ENCODE results near the gene CYB5B.
A peak's percentile ranks its signal among the peaks of the same experiment; 100 is the strongest.

The CYB5B gene, protein sequence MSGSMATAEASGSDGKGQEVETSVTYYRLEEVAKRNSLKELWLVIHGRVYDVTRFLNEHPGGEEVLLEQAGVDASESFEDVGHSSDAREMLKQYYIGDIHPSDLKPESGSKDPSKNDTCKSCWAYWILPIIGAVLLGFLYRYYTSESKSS

DNA sequence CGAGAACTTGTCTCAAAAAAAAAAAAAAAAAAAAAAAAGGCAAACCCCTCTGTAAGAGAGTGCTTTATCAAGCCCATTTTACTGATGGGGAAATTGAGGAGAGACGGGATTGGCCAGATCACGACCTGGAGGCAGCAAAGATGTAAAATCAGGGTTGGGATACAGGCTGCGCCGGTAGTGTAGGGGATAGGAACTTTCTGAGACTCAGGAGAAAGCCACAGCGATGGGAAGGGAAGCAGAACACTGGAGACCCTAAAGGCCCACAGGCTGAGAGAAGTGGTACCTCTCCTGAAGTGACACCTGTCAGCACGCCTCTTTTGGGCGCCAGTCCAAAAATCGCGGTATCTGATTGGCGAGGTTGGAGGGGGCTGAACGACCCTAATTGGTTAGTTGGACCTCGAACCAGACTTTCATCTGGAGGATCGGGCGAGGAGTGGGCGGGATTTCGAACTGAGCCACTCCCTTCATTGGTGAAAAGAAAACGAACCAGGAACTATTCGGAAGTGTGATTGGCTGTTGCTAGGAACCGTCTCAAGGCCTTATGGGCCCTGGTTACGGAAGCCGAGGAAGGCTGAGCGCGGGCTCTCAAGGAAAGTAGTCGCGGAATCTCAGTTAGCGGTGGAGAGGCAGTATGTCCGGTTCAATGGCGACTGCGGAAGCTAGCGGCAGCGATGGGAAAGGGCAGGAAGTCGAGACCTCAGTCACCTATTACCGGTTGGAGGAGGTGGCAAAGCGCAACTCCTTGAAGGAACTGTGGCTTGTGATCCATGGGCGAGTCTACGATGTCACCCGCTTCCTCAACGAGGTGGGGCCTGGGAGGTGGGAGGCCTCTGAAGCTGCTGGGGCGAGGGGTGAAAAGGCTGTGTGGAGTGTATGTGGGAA is at the start of gene CYB5B:
Gene CYB5B (plus strand): TSS at position 567 of the 882 bp plus-strand sequence. CDS start 65 bp downstream, at position 632.
- DNase-seq (ENCODE audit: low read depth in 2 of 2): peak; percentile 91 to 94

DNA sequence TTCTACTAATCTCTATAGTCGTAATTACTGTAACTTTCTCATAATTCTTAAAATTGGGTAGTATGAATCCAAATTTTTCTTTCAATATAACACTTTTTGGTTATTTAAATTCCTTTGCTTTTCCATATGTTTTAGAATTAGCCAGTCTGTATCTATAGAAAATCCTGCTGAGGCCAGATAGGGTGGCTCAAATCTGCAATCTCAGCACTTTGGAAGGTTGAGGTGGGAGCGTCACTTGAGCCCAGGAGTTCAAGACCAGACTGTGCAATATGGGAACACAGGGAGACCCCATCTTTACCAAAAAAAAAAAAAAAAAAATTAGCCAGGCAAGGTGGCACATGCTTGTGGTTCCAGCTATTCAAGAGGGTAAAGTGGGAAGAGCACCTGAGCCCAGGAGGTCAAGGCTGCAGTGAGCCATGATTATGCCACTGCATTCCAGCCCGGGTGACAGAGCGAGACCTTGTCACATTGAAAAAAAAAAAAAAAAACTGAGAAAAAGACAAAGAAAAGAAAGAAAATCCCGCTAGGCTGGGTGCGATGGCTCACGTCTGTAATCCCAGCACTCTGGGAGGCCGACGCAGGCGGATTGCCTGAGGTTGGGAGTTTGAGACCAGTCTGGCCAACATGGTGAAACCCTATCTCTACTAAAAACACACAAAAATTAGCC is 47.9 kb upstream of the CYB5B start:
- DNase-seq (ENCODE audit: low read depth in 2 of 2): no peak

DNA sequence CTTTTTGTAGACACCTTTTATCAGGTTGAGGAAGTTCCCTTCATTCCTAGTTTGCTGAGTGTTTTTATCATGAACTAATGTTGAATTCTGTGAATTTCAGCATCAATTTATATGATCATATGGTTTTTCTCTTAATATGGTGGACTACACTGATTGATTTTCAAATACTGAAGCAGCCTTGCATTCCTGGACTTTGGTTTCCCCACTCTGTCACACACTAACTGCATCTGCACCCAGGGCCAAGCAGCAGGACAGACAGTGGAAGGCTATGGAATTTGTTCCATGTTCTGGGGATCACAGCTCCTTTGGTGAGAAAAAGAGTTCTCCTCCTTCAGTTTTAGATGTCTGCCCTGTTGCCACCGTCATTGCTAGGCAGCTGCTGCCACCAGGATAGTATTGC is 46.4 kb upstream of the CYB5B start:
- no peak for DNase-seq (ENCODE audit: low read depth in 2 of 2)

DNA sequence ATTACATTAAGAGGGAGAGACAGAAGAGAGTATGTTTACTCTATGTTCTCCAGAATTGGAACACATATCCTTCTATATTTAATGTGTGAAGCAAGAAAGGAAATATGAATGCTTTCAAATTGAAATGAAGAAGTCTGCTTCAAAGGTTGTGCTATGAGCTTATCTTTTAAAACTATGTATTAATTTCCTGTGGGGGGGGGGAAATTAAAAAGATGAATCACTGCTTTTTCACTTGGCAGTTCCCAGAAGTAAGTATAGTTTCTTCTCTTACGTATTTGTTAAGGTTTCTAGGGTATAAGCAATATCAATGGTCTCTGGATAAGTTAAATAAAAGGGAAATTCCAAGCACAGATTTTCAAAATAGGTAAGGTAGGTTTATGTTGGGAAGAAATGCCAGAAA is 45.7 kb upstream of the CYB5B start:
- no peak for DNase-seq (ENCODE audit: low read depth in 2 of 2)

DNA sequence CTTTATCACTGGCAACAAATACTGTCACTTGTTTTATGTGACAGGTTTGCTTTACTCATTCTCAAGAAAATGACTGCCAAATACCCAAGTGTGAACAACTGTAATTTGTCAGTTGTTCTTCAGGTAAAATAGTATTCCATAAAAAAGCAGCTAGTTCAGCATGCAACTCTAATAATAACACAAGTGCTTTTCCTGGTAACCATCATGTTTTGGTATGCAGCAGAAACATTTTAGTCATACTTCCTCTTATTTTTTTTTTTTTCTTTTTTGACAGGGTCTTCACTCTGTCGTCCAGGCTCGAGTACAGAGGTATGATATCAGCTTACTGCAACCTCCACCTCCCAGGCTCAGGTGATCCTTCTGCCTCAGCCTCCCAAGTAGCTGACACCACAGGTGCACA is 43.2 kb upstream of the CYB5B start:
- no peak for DNase-seq (ENCODE audit: low read depth in 2 of 2)

DNA sequence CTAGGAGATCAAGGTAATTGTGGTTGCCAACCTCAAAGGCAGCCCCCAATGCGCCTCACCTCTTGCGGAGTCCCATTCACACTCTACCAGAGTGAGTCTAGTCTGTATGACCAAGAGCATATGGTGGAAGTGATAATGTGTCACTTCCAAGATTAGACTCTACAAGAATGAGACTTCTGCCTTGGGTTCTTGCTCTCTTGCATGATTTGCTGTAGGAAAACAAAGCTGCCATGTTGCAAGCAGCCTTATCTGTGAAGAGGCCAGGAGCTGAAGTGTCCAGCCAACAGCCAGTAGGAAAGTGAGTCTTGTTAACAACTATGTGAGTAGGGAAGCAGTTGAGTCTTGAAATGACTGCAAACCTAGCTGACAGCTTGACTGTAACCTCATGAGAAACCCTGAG is 42.0 kb upstream of the CYB5B start:
- no peak for DNase-seq (ENCODE audit: low read depth in 2 of 2)

DNA sequence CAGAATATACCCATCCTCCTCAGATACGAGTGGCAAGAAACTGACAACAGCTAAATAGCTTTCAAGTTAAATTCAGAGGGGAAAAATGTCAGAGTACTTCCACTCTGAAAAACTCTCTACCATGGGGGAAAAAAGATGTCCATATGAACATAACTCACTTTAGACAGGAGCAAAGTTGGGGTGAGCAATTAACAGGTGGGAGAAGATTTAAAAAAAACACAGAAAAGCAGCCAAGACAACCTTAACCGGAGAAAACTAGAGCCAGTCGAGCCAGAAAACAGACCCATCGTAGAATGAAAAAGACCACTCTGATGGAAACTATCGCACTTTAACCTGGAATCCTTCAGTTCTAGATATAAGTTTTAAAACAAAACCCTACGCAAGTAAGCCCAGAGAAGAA is 39.4 kb upstream of the CYB5B start:
- no peak for DNase-seq (ENCODE audit: low read depth in 2 of 2)

DNA sequence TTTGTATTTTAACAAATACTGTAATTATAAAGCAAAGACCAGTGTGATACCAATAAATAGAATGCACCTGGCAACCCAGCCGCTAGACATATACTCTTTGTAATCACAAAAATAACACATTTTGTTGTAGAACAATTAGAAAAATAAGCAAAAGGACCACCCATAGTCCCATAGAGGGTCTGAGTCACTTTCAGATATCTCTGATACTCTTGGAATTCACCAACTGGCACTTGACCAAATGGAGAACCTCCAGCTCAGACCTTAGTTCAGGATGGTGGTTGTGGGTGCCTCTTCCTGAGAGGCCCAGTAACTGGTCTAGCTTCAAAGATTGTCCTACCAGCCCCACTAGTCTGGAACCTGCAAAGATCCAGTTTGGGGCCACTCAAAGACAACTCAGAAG is 37.8 kb upstream of the CYB5B start:
- DNase-seq (ENCODE audit: low read depth in 2 of 2): no peak

DNA sequence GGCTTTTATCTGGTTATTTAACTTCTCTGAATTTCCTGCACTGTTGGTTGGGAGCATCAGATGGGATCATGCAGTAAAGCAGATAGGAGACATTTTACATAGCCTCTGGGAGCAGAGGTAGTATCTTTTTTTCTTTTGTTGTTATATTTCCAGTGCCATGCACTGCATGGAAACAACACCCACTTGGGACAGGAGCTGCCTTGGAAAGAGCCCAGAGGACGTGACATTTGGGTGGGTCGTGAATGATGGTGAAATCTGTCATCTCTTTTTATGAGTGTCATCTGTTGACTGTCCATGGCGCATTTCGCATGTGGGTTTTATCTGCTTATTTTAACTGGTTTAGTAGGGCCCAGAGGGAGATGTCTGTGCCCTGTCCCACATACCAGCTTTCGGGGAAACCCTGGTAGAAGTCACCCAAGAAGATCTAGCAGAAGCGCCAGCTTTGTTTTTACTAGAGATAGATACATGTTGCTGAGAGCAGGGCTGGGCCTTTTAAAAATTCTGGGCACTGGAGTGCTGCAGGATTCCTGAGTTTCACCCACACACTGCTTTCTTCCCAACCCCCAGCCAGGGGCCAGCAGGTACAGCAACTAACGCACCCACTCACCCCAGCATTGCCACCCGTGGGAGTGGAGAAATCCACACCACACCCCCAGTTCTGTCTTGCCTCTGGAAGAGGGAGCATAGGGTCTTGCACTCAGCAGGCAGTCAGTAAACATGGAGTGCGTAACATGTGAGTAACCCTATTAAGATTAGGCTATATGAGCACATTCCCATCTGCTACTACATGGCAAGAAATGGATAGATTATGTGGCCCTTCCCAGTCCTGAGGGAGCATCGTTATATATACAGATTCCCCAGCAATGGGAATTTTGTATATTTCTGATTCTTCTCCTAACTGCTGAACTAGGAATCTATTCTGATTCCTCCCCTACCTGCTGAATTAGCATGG is 30.2 kb upstream of the CYB5B start:
- DNase-seq (ENCODE audit: low read depth in 2 of 2): no peak

DNA sequence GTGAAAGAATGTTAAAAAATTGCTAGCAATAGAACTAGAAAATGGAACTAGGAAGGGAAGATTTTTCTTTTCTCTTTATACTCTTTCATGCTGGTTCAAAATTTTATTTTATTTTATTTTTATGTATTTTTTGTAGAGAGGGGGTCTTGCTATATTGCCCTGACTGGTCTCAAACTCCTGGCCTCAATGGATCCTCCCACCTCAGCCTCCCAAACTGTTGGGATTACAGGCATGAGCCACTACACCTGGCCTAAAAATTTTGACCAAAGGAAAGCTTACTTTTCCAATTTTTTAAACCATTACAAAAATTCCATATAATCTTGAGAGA is 28.6 kb upstream of the CYB5B start:
- DNase-seq (ENCODE audit: low read depth in 2 of 2): no peak

DNA sequence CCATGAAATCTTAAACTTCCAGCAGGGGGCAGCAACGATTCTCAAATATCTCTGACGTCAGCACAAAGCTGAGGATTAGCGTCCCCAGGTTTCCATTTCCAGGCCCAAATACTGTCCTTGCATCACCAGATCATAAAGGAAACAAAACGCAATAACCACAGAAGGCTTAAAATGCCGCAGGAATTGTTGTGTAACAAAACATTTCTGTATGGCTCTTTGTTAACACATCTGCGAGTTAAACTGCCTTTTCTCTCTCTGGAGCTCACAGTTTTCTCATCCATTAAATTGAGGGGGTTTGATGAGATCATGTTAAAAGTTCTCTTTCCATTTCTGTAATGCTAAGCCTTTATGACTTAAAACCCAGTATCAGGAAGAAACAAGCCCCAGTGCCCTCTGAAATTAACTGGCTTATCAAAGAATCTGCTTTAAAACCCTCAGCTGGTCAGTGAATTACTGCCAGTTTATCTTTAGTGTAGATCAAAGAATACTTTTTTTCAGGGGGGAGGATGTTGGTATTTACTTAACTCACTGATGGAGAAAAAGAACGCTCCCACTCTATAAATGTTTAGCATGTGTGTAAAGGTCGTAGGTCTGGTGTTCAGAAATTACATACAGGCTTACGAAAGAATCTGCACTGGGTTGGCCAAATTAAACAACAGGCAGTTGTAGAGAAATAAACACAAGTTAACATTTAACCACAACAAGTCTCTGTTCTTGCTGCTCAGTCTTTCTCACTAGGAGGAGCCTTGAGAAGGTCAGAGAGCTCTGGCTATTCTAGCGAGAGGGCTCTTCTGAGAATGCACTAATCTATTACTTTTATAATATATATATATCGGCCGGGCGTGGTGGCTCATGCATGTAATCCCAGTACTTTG is 28.0 kb upstream of the CYB5B start:
- peak; percentile 58 to 61 for DNase-seq (ENCODE audit: low read depth in 2 of 2)

DNA sequence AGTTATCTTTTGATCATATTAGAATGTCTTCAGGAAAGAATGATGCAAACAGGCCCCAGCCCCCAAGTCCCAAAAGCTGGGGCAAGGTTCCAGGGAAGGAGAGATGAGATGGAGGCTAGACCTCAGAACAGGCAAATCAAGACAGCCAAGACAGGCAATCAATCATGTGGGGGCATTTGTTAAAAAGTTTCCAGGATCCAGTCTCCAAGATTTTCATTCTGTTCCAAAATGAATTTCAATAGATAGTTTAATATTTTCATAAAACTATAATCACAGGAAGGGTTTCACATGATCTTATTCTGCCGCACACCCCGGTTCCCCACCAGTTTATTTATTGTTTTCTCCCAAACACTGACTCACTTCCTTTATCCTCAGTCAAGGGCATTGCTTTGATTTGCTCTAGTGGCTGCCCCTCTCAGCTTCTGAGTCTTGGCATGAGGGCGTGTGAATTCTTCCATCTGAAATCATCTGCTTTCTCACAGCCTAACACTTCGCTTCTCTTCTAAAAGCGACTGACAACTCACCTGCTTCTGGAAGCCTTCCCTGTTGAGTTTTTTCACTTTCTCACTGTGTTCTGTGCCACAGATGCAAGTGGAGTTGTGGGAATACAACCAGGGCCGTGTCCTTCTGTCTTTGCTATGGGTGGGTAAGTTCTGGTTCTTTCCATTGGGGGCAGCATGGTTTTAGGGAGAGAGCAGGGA is 26.4 kb upstream of the CYB5B start:
- DNase-seq (ENCODE audit: low read depth in 2 of 2): no peak

DNA sequence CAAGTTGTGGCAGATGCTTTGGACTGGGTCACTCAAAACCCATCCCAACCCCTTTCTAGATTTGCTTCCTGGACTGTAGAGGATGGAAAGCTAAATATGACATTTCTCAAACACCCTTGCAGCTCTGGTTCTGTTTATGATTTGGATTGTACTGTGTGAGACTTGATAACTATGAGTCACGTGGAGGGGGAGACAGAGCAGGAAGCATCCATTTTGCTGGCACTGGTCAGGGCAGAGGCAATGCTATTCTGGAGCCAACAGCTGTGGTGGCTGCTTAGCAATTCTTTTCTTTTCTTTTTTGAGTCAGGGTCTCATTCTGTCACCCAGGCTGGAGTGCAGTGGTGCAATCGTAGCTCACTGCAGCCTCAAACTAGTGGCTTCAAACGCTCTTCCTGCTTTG is 25.1 kb upstream of the CYB5B start:
- no peak for DNase-seq (ENCODE audit: low read depth in 2 of 2)

DNA sequence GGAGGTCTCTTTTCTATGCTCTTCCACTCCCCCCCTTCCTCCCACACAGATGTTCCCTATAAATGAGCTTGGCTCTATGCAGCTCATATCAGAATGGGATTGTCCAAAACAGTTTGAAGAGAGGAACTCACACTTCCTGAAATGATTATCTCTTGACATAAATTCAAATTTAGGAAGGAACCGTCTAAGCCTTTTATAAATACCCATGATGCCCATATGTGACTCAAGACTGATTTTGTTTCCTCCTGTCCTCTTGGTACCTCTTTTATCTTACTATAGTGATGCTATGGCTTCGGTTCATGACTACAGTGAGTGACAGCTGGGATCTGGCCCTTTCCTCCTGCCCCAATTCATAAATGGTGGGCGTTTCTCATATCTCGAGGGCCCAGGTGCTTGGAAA is 22.0 kb upstream of the CYB5B start:
- DNase-seq (ENCODE audit: low read depth in 2 of 2): no peak

DNA sequence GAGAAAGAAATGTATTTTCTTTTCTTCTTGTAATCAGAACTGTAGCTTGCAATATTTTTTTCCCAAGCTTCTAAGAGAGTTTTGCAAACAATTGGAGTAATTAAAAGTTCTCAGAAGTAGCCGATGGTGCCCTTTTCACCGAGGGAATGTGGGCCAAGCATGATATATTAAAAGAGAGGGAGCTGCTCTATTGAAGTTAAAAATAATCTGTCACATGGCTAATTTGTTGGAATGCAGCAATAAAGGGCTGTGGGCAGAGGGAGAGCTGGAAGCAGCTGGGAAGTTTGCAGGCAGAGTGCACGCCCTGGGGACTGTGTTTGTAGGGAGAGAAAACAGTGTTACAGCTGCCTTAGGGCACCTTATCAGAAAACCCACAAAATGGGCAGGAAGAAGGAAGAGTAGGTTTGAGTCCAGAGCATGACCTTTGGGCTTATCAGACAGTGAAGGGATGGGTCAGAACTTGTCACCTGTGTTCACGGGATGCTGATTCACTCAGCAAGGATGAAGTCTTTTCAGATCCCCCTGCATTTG is 20.1 kb upstream of the CYB5B start:
- DNase-seq (ENCODE audit: low read depth in 2 of 2): no peak

DNA sequence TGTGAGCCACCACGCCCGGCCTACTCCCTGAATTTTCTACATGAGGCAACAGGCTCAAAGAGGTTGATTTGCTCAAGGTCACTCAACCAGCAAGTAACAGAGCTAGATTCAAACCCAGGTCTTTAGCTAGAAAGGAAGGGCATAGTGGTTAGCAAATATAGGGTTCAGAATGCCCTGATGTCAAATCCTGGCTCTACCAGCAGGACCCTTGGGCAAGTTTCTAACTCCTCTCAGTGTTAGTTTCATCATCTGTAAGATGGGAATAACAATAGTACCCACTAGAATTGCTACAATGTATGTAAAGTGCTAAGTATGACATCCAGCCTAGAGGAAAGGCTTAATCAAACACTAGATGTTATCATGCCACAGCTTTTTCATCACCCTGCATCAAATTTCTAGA is 19.1 kb upstream of the CYB5B start:
- DNase-seq (ENCODE audit: low read depth in 2 of 2): no peak

DNA sequence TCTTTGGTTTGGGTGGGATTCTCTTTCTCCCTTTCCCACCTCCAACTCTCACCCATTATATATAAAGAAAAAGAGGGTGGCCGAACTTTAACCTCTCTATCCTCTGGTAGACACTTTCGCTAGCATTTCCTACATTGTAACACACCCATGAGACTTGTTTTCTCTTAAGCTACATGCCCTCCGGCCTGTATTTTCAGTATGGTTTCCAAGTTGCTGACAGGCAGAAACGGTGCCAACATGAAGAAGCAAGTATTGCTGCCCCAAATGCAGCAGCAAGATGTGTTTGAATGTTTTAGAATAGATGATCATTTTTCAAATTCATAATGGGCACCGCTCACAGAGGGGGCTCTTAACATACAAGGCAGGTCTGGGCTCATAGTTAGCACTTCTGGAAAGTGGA is 18.7 kb upstream of the CYB5B start:
- no peak for DNase-seq (ENCODE audit: low read depth in 2 of 2)

DNA sequence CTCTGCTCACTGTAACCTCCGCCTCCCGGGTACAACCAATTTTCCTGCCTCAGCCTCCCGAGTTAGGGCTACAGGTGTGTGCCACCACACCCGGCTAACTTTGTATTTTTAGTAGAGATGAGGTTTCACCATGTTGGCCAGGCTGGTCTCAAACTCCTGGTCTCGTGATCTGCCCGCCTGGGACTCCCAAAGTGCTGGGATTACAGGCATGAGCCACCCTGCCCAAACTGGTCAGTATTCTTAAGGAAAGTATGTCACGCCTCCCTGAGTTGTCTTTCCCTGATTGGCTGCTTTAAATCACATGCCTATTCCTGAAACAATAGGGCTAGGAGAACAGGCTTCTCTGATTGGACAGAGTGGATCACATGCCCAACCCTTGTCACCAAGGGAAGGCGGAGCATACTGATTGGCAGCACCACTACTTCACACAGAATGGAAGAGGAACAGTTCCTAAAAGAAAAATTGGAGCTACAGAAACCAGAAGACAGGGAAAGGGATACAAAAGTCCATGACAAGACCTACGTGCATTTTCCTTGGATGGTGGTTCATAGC is 17.6 kb upstream of the CYB5B start:
- DNase-seq (ENCODE audit: low read depth in 2 of 2): no peak

DNA sequence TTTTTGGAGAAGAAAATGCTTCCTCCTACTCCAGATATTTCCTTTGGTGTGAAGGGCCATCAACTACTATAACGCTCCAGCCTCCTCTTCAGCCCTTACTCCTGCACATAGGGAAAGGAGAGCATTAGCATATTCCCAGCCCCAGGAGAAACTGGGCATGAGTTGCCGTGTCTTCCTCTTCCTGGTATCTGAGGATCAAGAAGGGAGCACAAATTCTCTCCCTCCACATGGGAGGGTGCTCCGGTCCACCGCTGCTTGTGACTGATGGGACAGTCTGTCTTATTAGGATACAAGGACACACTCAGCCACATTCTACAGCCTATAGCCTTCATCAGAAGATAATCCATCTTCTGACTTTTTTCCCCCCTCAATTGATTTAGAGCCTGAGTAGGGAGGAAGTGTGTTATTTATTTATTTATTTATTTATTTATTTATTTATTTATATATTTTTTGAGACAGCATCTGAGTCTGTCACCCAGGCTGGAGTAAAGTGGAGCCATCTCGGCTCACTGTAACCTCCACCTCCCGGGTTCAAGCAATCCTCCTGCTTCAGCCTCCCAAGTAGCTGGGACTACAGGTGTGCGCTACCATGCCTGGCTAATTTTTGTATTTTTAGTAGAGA is 16.6 kb upstream of the CYB5B start:
- DNase-seq (ENCODE audit: low read depth in 2 of 2): no peak

All from stimulated activated CD4-positive, alpha-beta T cell treated with anti-CD3 and anti-CD28 coated beads, Interleukin-4, amount 100 ng/mL, for 48 hours (primary cell).